Liver (tissue), 3 donors: ENCODE data around the gene CFAP65.

Source experiments
- RAD21 ChIP-seq, 2 donors: IDR thresholded peaks; 2 replicates each; pipeline ENCODE4 v1.6.1; 2016; ENCODE audit warnings: antibody characterized with exemption in 2 of 2, mild to moderate bottlenecking in 2 of 2
- TF ChIP-seq, protein P1 (sequence below): fragments of 150-350 bp; IDR thresholded peaks from 2 replicates; pipeline ENCODE4 v1.5.1; 2017; ENCODE audit warnings: improper control_type of control experiment, low read depth, low read length; ENCODE audit not compliant: missing input control
- donor health status: healthy.
- donor health status: healthy.

DNA sequence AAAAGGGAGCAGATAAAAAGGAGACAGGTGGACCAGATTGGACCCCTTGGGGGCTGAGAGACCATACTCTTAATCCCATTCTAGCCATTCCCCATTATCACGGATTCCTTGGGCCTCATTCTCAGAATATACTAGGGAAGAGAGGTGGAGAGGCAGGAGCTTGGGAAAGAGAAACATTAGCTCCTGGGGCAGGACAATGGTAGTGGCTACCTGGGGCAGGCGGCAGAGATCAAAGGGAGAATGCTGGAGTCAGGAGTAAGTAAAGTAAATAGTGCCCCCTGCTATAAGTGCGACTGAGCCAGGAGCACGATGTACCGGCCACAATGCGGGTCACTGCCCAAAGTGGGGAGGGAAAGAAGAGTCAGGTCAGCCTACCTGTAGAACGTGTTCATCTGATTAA lies 39.8 kb upstream of the CFAP65 start:
- no peak for TF ChIP-seq RAD21 (IDR thresholded peaks at IDR 0.05)
- TF ChIP-seq, protein P1, sequence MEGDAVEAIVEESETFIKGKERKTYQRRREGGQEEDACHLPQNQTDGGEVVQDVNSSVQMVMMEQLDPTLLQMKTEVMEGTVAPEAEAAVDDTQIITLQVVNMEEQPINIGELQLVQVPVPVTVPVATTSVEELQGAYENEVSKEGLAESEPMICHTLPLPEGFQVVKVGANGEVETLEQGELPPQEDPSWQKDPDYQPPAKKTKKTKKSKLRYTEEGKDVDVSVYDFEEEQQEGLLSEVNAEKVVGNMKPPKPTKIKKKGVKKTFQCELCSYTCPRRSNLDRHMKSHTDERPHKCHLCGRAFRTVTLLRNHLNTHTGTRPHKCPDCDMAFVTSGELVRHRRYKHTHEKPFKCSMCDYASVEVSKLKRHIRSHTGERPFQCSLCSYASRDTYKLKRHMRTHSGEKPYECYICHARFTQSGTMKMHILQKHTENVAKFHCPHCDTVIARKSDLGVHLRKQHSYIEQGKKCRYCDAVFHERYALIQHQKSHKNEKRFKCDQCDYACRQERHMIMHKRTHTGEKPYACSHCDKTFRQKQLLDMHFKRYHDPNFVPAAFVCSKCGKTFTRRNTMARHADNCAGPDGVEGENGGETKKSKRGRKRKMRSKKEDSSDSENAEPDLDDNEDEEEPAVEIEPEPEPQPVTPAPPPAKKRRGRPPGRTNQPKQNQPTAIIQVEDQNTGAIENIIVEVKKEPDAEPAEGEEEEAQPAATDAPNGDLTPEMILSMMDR, result no peak
